GM18951 (cell line): ENCODE measurements around the gene DCC.

ENCODE experiments used
- POLR2A ChIP-seq: IDR thresholded peaks from 4 replicates; pipeline ENCODE4 v1.6.1; 2011; ENCODE audit warnings: mild to moderate bottlenecking; ENCODE audit not compliant: insufficient read length, insufficient read depth; ENCODE audit errors: extremely low read depth
- in situ Hi-C: fragments of 300-500 bp; cut with MboI; formaldehyde crosslinking; loops from one replicate; pipeline ENCODE4 v1.12.0; 2022; ENCODE audit warnings: low sequenced_read_pairs, mixed read lengths, inconsistent platforms; ENCODE audit not compliant: unreplicated experiment

DCC gene

DNA sequence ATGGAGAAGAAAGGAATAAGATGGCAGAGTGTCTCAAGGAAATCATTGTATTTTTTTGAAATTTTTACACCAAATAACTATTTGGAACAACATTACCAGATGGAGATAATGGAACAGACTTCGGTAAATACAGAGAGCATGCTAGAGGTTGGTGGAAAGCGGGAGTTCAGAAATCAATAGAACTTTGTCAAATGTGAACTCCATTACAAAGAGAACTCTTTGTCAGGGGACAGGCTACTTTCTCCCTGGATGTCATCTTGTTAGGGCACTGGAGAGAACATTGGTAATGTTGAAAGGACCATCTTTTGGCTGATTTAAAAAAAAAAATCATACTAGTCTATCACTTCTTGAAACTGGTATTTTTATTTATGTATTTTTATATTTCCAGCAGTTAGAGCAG, 30.8 kb downstream of the DCC start:
- in situ Hi-C loops: no loop called here

GRCh38 chr18:52376104-52376503, 36.1 kb downstream of the DCC start:
- no peak for TF ChIP-seq POLR2A
- in situ Hi-C loops: no loop called here

More for the DNA sequence above, 30.8 kb downstream of the DCC start:
- TF ChIP-seq POLR2A: no peak

DNA sequence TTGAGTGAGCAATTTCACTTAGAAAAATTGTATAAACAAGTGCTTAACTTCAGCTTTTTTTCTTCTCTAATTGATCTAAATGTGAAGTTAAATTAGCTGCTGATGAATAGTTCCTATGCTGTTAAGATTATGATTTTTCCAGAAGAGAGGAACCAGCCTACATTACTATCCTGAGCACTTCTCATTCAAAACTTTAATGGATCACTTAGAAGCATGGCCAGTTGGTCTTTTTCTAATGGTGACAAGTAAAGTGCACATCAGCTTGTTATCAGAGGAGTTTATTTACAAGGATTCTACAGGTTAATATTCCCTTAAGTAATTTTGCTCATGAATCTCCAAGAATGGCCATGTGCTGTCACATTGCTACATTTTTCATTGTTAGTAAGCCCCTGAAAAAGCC, 37.1 kb downstream of the DCC start:
- in situ Hi-C loops: no loop called here
- TF ChIP-seq POLR2A: no peak

DNA sequence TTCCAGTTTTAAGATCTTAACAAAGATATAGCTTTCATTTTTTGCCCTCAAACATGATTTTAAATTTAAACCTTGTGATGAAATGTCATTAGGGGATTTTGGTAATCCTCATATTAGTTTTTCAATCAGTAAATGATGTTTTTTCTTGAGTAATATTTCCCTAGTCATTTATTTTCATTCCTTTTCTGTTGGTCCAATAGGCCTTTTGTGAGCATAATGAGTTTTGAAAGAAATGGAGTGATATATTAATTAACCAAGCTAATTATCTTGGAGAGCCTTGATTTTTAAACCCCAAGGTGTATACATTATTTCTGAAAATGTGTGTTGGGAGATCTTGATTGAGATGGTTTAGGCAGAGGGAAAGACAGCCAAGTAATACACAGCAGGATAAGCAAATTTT, 46.3 kb downstream of the DCC start:
- in situ Hi-C loops: no loop called here
- TF ChIP-seq POLR2A: no peak

DNA sequence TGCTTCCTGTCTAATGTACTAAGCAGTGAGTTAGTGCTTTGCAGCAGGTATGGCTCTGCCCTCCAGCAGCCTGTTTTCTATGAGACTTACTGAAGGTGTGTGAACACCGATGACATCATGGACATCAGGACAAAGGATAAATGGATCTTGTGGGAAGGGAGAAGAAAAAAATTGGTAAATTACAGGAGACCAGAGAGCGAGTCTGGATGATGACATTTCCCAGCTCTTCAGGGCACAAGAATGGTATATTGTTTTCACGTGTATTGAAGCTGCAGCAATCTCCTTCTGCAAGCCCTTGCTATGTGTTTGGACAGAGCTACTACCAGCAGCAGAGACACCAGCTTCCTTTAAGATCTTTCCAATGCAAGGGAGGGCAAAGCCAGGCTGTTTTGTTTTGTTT, 47.2 kb downstream of the DCC start:
- TF ChIP-seq POLR2A: no peak
- in situ Hi-C loops: no loop called here

DNA sequence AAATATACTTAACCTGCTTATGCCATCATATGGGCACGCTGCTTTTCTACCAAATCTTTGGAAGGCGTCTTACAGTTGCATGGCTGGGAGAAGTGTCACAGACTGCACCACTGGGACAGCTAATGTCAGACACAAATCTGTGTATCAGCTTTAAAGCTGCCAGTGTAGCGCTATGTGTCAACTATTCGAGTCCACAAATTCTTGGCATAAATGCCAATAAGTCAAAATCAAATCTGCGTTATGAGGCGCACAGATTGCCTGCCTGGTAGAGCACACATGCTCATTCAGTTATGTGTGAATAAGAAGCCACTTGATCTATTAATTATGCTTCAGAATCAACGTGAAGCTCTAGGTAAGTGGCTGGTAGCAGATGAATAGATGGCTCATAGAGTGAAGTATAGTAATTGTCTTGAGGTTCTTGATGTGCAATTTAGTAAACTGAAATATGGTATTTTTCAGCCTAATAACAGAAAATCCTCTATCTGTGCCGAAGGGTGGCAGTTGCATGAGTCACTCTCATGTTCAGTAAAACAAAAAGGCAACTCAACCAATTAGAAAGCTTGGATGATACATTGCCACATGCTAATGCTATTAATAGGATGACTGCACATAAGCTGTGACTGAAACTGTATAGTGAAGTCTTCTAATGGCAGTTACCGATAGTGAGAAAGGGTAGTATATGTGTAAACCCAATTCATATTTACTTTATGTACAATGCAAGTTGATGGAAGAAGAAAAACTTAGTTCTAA, 52.0 kb downstream of the DCC start:
- no peak for TF ChIP-seq POLR2A
- in situ Hi-C loops: no loop called here

DNA sequence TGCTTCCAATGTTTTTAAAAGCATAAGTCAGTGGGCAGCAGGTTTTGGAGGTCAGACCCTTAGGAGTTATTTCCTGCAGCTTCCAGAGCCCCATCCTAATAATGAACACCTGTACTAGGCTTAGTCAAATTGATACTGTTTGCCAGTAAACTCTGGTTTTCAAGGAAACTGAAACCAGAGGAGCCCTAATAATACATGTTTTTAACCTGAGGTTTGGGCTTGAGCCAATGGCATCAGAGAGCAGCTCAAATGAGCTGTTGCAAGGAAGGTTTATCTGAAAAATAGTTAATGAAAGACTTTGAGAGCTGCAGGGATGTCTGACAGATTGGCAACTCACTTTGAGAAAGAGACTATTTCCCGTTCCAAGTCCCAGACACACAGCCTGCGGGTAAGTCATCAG, 54.6 kb downstream of the DCC start:
- in situ Hi-C loops: no loop called here
- TF ChIP-seq POLR2A: no peak

DNA sequence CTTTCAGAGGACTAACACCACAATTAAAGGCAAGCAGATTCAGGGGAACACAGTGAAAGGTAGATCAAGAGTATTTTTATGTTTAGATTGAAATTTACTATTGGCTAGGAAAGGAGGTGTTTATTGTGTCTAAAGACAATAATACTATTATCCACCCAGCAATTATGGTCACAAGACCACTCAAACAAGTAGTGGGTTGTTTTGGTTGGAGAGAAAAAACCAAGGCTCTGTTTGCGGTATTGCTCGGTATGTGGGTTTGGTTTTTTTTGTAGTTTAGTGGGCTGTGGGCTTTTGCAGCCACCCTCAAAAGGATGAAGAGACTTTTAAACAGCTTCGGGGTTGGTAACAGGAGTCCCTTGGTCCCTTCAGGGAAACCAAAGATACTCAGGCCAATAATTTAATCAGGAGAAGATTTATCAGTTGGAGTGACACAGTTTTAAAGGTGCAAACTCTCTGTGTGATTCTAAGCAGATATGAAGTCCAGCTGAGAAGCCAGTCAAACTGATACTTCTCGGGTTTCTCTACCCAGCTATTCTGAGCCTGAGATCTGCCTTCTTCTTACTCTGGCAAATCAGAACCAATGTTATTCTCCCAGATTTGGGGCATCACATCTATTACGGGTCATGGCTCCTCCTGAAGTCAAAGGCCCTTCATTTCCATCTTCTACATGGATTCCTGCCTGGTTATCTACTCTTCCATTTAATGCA, 55.3 kb downstream of the DCC start:
- no peak for TF ChIP-seq POLR2A
- in situ Hi-C loops: no loop called here

DNA sequence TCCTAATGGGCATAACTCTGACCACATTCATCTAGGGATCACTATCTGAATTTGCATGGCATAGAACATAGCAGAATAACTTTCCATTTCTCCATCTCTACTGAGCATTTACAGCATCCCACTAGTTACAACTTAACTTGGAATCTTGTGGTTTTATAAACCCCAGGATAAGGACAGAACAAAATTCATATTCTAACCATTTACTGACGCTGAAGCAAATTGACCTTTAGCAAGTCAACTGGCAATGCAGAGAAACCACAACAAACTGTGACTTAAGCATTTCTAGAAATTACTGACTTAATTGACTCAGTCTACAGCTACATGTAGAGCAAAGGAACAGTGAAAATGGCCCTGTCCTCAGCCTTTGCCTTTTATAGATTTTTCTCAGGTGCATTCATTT, 61.2 kb downstream of the DCC start:
- TF ChIP-seq POLR2A: no peak
- in situ Hi-C loops: no loop called here

- TF ChIP-seq POLR2A: no peak
- in situ Hi-C loops: no loop called here
These were observed 62.8 kb downstream of the DCC start for GRCh38 chr18:52402814-52403213.

GRCh38 chr18:52403291-52404021, 63.5 kb downstream of the DCC start:
- TF ChIP-seq POLR2A: no peak
- in situ Hi-C loops: no loop called here

DNA sequence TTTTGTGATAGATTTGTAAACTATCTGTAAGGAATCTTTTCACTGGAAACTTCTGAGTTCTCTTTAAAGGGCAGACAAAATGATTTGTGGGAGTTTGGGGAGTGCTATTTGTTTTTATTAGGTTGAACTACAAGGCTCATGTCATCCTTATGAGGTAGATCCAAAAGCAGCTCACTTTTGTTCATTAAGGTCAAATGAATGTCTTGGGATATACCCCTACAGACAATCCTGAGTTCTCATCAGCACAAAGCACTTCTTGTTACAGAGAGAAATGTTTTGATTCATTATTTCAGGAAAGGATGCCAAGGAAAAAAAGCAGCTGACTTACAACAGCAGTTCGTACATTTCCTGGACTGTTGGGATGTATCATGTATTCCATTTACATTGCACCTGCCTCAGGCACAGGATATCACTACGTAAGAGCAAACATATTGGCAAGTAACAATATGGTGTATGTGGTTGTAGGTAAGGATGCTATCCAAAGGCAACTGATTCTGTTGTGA, 68.9 kb downstream of the DCC start:
- no peak for TF ChIP-seq POLR2A
- in situ Hi-C loops: no loop called here

DNA sequence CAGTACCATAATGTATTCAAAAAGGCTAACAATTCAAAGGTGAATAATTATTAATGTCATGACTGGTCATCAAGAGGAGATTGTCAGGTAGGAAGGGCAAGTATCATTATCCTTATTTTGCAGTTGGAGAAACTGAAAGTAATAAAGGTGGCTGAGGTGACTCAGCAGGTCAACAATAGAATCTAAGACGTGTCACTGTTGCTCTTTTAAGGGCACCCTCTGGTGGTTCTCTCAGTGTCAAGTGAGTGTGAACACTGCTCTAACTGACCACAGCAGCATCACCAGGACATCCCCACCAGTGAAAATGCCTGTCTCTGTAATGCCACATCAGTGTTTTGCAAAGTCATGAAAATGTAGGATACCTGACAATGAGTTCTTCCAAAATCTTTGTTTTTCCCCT, 69.7 kb downstream of the DCC start:
- in situ Hi-C loops: no loop called here
- no peak for TF ChIP-seq POLR2A
